Mucosa of descending colon (tissue), 3 donors: ENCODE data around the gene LRP1B. TPM values are rescaled to one million over a fixed set of nuclear protein-coding genes. Genes with fewer than 3 reads are reported as not detected.

ENCODE experiments used
- ATAC-seq: fragments of 200-7000 bp; cut with Tn5 transposase; one replicate; pipeline ENCODE4 v1.9.1; 2020; ENCODE audit warnings: mild to moderate bottlenecking, moderate library complexity
- DNase-seq, 3 donors: peaks; one replicate each; pipeline ENCODE4 v3.0.0-alpha.2; 2020
- H3K36me3 ChIP-seq: fragments of 200-600 bp; one replicate; pipeline ENCODE4 v1.8.0; 2021; ENCODE audit warnings: low read depth, mild to moderate bottlenecking
- H3K4me1 ChIP-seq: fragments of 200-600 bp; one replicate; pipeline ENCODE4 v1.8.0; 2021; ENCODE audit warnings: low read depth, mild to moderate bottlenecking
- H3K4me3 ChIP-seq: fragments of 200-600 bp; one replicate; pipeline ENCODE4 v1.8.0; 2021; ENCODE audit warnings: mild to moderate bottlenecking
- H3K9me3 ChIP-seq: fragments of 200-600 bp; one replicate; pipeline ENCODE4 v1.8.0; 2021; ENCODE audit warnings: mild to moderate bottlenecking
- intact Hi-C, 2 donors: fragments of 100-400 bp; cut with DNase I in 1 of 2; cut with micrococcal nuclease in 1 of 2; formaldehyde crosslinking; loops; one replicate each; pipeline versions ENCODE4 v1.11.0 to v1.11.1; 2022; cut with DNase I, micrococcal nuclease
- total RNA-seq, 3 donors: library from RNA; stranded (reverse); fragmentation: NEBNext Ultra II Directional in 2 of 3; extraction: Animal tissue kit (Norgen Biotek cat#: 25700) in 2 of 3; gene quantifications; one replicate each; pipeline versions ENCODE4 v1.2.1 to v1.2.4, GENCODE V29; 2021 to 2023
- TF ChIP-seq, protein P1 (sequence below): fragments of 200-600 bp; IDR thresholded peaks from one replicate; pipeline ENCODE4 v1.8.0; 2022; ENCODE audit warnings: antibody characterized with exemption, mild to moderate bottlenecking
- donor health status: DM: no; HTN: no; CAD: no; lungs with moderate emphysema.
- donor health status: DM: no; HTN: no; CAD: no.
- donor health status: DM: no; HTN: yes; CAD: no.

LRP1B gene
- total RNA-seq, 3 donors from 2014 or later = 0.12 to 1.6 (median 0.20) TPM

DNA sequence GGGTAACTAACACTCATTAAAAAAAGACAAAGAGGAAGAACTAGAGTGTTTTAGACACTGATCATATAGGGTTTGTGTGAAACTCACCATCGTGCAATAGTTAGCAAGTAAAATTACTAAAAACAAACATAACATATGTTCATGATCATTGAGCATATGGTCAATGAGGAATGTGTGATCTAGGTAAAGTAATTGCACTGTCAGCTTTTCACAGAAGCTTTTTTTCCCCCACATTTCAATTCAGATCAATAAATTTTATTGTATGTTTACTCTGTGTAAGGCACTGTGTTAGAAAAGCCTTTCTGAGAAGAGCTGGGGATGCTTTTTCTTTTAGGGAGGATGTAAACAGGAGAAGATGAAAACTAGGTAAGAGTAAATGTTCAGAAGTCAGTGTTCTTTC, 348.2 kb downstream of the LRP1B start:
- DNase-seq (no peak), ATAC-seq (no peak)
- Histone ChIP-seq H3K9me3 (no peaks in the 10 kb centered on the region), H3K4me3 (no peak overlapping the region), H3K4me1 (no peaks in the 10 kb centered on the region), H3K36me3 (no peaks in the 10 kb centered on the region)
- intact Hi-C loops = no loop called here
- TF ChIP-seq, protein P1, sequence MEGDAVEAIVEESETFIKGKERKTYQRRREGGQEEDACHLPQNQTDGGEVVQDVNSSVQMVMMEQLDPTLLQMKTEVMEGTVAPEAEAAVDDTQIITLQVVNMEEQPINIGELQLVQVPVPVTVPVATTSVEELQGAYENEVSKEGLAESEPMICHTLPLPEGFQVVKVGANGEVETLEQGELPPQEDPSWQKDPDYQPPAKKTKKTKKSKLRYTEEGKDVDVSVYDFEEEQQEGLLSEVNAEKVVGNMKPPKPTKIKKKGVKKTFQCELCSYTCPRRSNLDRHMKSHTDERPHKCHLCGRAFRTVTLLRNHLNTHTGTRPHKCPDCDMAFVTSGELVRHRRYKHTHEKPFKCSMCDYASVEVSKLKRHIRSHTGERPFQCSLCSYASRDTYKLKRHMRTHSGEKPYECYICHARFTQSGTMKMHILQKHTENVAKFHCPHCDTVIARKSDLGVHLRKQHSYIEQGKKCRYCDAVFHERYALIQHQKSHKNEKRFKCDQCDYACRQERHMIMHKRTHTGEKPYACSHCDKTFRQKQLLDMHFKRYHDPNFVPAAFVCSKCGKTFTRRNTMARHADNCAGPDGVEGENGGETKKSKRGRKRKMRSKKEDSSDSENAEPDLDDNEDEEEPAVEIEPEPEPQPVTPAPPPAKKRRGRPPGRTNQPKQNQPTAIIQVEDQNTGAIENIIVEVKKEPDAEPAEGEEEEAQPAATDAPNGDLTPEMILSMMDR = no peak

DNA sequence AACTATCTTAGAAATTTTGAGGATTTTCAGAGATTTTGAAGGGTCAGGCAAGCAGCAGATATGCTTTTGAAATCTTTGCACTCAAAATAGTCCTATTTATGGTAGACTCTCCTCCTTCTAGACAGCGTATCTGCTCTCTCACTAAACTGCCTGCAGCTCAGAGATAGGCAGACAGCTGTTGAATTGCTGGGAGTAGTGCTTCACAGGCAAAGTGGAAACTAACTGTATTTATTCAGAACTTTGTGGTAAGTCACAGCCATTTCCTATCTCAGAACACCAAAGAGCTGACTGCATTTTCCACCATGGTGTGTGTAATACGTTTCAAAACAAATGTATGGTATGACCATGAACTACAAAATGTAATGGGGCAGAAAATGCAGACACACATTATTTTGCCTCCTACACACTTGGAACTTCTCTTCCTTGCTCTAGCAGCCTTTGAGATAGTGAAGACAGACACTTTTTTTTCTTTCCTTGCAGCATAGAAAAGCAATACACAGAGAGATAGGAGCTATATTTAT, 352.4 kb downstream of the LRP1B start:
- no peaks in the 10 kb centered on the region for H3K36me3 ChIP-seq
- no peak for DNase-seq
- ATAC-seq = no peak
- TF ChIP-seq, protein P1 = no peak
- no peak overlapping the region for H3K4me3 ChIP-seq
- H3K9me3 ChIP-seq = no peaks in the 10 kb centered on the region
- no peaks in the 10 kb centered on the region for H3K4me1 ChIP-seq
- intact Hi-C loops = no loop called here

DNA sequence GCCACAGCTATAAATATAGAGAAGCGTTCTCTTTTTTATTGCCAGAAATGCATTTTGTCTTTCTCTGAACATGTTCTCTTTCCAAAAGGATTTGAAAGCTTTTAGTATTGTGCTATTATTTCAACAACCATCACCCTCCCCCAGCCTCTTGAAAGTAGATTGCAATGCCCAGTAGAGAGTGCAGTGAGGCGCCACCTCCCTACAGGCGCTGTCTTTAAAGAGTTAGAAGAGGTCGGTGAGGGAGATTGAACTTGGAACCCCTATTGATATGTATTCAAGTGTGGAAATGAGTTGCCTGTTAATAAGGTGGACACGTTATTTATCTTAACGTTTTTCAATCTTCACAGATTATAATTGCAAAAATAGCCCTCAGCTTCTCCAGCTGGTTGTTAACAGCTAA, 360.3 kb downstream of the LRP1B start:
- Histone ChIP-seq H3K4me1 (no peaks in the 10 kb centered on the region), H3K9me3 (no peaks in the 10 kb centered on the region), H3K36me3 (no peaks in the 10 kb centered on the region), H3K4me3 (no peak overlapping the region)
- TF ChIP-seq, protein P1 = no peak
- DNase-seq (no peak), ATAC-seq (no peak)
- intact Hi-C loops = no loop called here

DNA sequence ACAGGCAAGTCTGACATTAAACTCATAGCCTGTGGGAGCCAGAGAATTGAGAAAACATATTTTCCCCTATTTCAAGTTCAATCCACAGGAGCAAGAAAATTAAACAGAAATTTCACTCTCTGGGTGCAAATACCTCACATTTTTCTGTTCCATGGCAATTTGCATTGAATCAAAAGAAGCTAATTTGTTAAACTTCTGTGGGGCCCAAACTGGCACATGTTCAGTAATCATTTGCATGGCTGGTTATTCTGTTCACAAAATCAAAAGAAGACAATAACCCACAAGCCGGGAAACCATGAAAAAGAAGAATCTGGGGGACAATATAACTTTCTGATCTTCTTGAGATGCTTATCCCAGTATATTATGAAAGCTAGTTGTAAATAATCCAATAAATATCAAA, 363.1 kb downstream of the LRP1B start:
- TF ChIP-seq, protein P1 = no peak
- ATAC-seq (no peak), DNase-seq (no peak)
- no peak overlapping the region for H3K4me3 ChIP-seq
- H3K4me1 ChIP-seq = no peaks in the 10 kb centered on the region
- no peaks in the 10 kb centered on the region for H3K36me3 ChIP-seq
- intact Hi-C loops = no loop called here
- H3K9me3 ChIP-seq = no peaks in the 10 kb centered on the region

DNA sequence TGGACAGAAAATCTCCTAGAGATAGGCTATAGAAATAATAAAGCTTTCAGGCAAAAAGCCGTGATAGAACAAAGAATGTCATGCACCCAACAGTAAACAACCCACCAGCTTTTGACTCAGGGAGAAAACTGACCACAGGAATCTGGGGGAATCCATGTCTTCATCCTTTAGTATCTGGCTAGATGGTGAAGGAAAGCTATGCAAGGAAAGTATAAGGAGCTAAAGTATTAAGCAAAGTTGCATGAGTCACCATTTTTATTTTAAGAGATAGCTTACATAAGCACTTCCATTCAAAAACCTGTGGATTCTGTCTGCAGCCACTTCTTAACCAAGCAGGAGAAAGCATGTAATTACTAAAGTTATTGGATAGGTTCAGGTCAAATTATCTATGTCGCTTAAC, 363.8 kb downstream of the LRP1B start:
- intact Hi-C loops = no loop called here
- TF ChIP-seq, protein P1 = no peak
- ATAC-seq = no peak
- Histone ChIP-seq H3K9me3 (no peaks in the 10 kb centered on the region), H3K36me3 (no peaks in the 10 kb centered on the region), H3K4me3 (no peak overlapping the region), H3K4me1 (no peaks in the 10 kb centered on the region)
- no peak for DNase-seq

DNA sequence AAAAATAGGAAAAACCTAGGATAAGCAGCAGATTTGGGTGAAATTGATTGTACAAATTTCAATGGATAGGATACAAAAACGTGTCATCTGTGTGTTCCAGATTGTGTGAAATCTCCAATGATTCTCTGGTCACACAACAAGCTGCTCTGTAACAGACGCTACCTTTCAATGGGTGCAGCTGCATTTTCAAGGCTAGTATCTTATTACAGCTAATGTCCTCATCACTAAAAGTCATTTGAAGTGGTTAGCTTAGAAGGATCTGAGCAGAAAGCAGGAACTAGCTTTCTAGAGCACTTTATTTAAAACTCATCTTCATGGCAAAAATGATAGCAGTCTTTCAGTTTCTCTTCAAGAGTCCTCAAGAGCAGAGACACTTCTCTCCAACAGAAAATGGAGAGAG, 364.6 kb downstream of the LRP1B start:
- DNase-seq = no peak
- ATAC-seq = no peak
- TF ChIP-seq, protein P1 = no peak
- intact Hi-C loops = no loop called here
- H3K4me3 ChIP-seq = no peak overlapping the region
- no peaks in the 10 kb centered on the region for H3K36me3 ChIP-seq
- H3K9me3 ChIP-seq = no peaks in the 10 kb centered on the region
- no peaks in the 10 kb centered on the region for H3K4me1 ChIP-seq
